Measurements from ENCODE around the gene ZBTB16. TPM values are rescaled to one million over a fixed set of nuclear protein-coding genes. Genes with fewer than 3 reads are reported as not detected.

Gene ZBTB16
- polyA plus RNA-seq, 1 donor from 2014 or later: 0.45 TPM

DNA sequence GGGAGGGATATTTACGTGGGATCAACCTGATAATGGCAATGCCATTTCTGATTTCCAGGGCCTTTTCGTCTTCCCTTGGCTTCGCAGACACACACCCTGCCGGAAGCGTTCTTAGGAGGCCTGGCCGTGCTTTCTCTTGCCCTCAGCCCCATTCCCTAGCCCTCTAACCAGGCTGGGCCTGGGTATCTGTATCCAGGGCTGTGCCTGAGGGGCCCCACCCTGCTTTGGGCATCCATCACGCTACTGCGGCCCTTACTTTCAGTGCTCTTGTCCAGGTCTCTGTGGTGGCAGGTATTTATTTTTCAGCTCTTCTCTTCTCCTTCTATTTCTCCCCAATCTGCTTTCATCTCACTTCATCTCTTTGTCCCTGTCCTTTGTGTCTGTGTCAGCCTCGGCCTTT, 105.0 kb downstream of the ZBTB16 start:
- no peaks in the 10 kb centered on the region for H3K9me2 ChIP-seq (ENCODE audit: insufficient read depth, low read length)
- H3K9ac ChIP-seq (ENCODE audit: low read length): no peak overlapping the region
- no peaks in the 10 kb centered on the region for H4K20me1 ChIP-seq (ENCODE audit: insufficient read depth)
- no peaks in the 10 kb centered on the region for H3K27me3 ChIP-seq (ENCODE audit: insufficient read depth, low read depth, low read length)
- no peaks in the 10 kb centered on the region for H3K36me3 ChIP-seq (ENCODE audit: insufficient read depth, low read length)
- H3K79me2 ChIP-seq (replicated peaks; ENCODE audit: insufficient read depth, low read length): peaks cover 11% of the 10 kb centered on the region
- H2AFZ ChIP-seq (ENCODE audit: low read depth, low read length): no peak overlapping the region
- TF ChIP-seq TAF1 (IDR thresholded peaks at IDR 0.05; ENCODE audit: low read depth): no peak
- TF ChIP-seq POLR2AphosphoS5 (IDR thresholded peaks at IDR 0.05): no peak
- TF ChIP-seq SMC3 (conservative IDR thresholded peaks at IDR 0.05; ENCODE audit: poor library complexity): no peak
- no peak for TF ChIP-seq MXI1 (conservative IDR thresholded peaks at IDR 0.05; ENCODE audit: poor library complexity, severe bottlenecking)
- TF ChIP-seq, protein P1, sequence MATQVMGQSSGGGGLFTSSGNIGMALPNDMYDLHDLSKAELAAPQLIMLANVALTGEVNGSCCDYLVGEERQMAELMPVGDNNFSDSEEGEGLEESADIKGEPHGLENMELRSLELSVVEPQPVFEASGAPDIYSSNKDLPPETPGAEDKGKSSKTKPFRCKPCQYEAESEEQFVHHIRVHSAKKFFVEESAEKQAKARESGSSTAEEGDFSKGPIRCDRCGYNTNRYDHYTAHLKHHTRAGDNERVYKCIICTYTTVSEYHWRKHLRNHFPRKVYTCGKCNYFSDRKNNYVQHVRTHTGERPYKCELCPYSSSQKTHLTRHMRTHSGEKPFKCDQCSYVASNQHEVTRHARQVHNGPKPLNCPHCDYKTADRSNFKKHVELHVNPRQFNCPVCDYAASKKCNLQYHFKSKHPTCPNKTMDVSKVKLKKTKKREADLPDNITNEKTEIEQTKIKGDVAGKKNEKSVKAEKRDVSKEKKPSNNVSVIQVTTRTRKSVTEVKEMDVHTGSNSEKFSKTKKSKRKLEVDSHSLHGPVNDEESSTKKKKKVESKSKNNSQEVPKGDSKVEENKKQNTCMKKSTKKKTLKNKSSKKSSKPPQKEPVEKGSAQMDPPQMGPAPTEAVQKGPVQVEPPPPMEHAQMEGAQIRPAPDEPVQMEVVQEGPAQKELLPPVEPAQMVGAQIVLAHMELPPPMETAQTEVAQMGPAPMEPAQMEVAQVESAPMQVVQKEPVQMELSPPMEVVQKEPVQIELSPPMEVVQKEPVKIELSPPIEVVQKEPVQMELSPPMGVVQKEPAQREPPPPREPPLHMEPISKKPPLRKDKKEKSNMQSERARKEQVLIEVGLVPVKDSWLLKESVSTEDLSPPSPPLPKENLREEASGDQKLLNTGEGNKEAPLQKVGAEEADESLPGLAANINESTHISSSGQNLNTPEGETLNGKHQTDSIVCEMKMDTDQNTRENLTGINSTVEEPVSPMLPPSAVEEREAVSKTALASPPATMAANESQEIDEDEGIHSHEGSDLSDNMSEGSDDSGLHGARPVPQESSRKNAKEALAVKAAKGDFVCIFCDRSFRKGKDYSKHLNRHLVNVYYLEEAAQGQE (IDR thresholded peaks at IDR 0.05; ENCODE audit: borderline replicate concordance): no peak
- TF ChIP-seq, protein P2, sequence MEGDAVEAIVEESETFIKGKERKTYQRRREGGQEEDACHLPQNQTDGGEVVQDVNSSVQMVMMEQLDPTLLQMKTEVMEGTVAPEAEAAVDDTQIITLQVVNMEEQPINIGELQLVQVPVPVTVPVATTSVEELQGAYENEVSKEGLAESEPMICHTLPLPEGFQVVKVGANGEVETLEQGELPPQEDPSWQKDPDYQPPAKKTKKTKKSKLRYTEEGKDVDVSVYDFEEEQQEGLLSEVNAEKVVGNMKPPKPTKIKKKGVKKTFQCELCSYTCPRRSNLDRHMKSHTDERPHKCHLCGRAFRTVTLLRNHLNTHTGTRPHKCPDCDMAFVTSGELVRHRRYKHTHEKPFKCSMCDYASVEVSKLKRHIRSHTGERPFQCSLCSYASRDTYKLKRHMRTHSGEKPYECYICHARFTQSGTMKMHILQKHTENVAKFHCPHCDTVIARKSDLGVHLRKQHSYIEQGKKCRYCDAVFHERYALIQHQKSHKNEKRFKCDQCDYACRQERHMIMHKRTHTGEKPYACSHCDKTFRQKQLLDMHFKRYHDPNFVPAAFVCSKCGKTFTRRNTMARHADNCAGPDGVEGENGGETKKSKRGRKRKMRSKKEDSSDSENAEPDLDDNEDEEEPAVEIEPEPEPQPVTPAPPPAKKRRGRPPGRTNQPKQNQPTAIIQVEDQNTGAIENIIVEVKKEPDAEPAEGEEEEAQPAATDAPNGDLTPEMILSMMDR (IDR thresholded peaks at IDR 0.05; ENCODE audit: poor library complexity, severe bottlenecking): no peak
- no peak for TF ChIP-seq RAD21 (conservative IDR thresholded peaks at IDR 0.05)
- no peak for TF ChIP-seq EZH2 (IDR thresholded peaks at IDR 0.05; ENCODE audit: borderline replicate concordance, insufficient read depth, low read length, poor library complexity, severe bottlenecking)
- TF ChIP-seq EP300 (conservative IDR thresholded peaks at IDR 0.05; ENCODE audit: poor library complexity, severe bottlenecking): no peak
- H3K4me2 ChIP-seq (ENCODE audit: low read length): no peak overlapping the region
- no peaks in the 10 kb centered on the region for H3F3A ChIP-seq (ENCODE audit: insufficient read depth, low read length, poor library complexity, severe bottlenecking)
- no peak overlapping the region for H3K27ac ChIP-seq (ENCODE audit: low read length)
- H3K9me3 ChIP-seq (ENCODE audit: low read length): no peaks in the 10 kb centered on the region
- H3K4me3 ChIP-seq (ENCODE audit: low read length): no peak overlapping the region

DNA sequence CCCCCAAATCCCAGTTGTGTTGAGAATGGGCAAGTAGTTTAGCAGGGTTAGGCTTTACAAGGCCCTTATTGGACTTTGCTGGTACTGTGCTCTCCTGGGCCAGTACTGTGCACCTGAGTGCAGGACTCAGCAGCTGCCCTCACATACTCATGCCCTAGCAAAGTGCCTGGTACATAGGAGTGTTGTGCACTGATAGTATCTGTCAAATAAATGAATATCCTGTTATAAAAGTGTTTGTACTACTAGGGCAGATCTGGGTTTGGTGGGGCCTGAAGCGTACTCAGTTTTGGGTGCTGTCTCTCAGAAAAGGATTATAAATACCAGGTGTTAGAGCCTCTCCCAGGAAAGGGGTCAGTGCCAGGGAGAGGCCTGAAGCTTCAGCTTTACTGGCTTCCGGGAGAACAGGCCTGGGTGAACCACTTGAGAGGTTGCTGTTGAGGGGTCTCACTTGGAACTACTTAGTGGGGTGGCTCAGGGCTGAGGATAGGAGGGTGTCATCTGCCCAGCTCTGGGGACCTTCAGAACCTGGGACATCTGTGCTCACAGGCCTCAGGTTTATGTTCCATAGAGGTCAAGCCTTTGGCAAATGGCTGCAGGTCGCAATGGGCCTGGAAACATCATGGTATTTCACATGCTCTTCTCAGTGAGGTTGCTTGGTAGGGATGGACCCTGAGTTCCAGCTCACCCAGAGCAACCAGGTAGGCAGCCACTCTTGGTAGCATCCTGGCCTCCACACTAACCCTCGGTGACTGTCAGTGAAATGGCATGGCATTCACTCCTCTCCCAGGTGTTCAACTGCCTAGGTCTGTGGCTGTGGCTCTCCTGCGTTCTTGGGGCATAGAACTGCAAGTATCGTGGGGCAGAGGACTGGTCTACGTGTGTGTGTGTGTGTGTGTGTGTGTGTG, 106.1 kb downstream of the ZBTB16 start:
- Histone ChIP-seq H3F3A (ENCODE audit: insufficient read depth, low read length, poor library complexity, severe bottlenecking) (no peaks in the 10 kb centered on the region), H3K79me2 (replicated peaks; ENCODE audit: insufficient read depth, low read length) (peaks cover 11% of the 10 kb centered on the region), H3K27ac (ENCODE audit: low read length) (no peak overlapping the region), H3K36me3 (ENCODE audit: insufficient read depth, low read length) (no peaks in the 10 kb centered on the region), H3K9ac (ENCODE audit: low read length) (no peak overlapping the region), H2AFZ (ENCODE audit: low read depth, low read length) (no peak overlapping the region), H3K4me2 (ENCODE audit: low read length) (no peak overlapping the region), H4K20me1 (ENCODE audit: insufficient read depth) (no peaks in the 10 kb centered on the region), H3K9me3 (ENCODE audit: low read length) (no peaks in the 10 kb centered on the region), H3K9me2 (ENCODE audit: insufficient read depth, low read length) (no peaks in the 10 kb centered on the region), H3K4me3 (ENCODE audit: low read length) (no peak overlapping the region), H3K27me3 (ENCODE audit: insufficient read depth, low read depth, low read length) (no peaks in the 10 kb centered on the region)
- TF ChIP-seq EP300 (conservative IDR thresholded peaks at IDR 0.05; ENCODE audit: poor library complexity, severe bottlenecking) (no peak), SMC3 (conservative IDR thresholded peaks at IDR 0.05; ENCODE audit: poor library complexity) (no peak), EZH2 (IDR thresholded peaks at IDR 0.05; ENCODE audit: borderline replicate concordance, insufficient read depth, low read length, poor library complexity, severe bottlenecking) (no peak), POLR2AphosphoS5 (IDR thresholded peaks at IDR 0.05) (no peak), MXI1 (conservative IDR thresholded peaks at IDR 0.05; ENCODE audit: poor library complexity, severe bottlenecking) (no peak), RAD21 (conservative IDR thresholded peaks at IDR 0.05) (no peak), TAF1 (IDR thresholded peaks at IDR 0.05; ENCODE audit: low read depth) (no peak)
- TF ChIP-seq, protein P1 (IDR thresholded peaks at IDR 0.05; ENCODE audit: borderline replicate concordance): no peak
- TF ChIP-seq, protein P2 (IDR thresholded peaks at IDR 0.05; ENCODE audit: poor library complexity, severe bottlenecking): no peak
